ENCODE measurements around the gene TTLL5.

The TTLL5 gene

GRCh38 chr14:75986439-75986765 lies 325.4 kb downstream of the TTLL5 start:
- peak; percentile 31 for DNase-seq (ENCODE audit: low read depth)

GRCh38 chr14:75987201-75987970 lies 326.3 kb downstream of the TTLL5 start:
- DNase-seq (ENCODE audit: low read depth), result no peak

- DNase-seq (ENCODE audit: low read depth), result peak; percentile 23
Measured at GRCh38 chr14:75989134-75989533, 328.1 kb downstream of the TTLL5 start.

- DNase-seq (ENCODE audit: low read depth), result no peak
Measured at GRCh38 chr14:75990297-75990696, 329.3 kb downstream of the TTLL5 start.

- DNase-seq (ENCODE audit: low read depth), result peak; percentile 79
Measured at GRCh38 chr14:75991753-75992152, 330.7 kb downstream of the TTLL5 start.

GRCh38 chr14:75993567-75994041 lies 332.6 kb downstream of the TTLL5 start:
- DNase-seq (ENCODE audit: low read depth), result peak; percentile 29

GRCh38 chr14:75995372-75996041 lies 334.5 kb downstream of the TTLL5 start:
- peak; percentile 94 for DNase-seq (ENCODE audit: low read depth)

GRCh38 chr14:75996488-75996887 lies 335.4 kb downstream of the TTLL5 start:
- DNase-seq (ENCODE audit: low read depth), result no peak

GRCh38 chr14:75999511-76000190 lies 338.6 kb downstream of the TTLL5 start:
- DNase-seq (ENCODE audit: low read depth), result no peak

- DNase-seq (ENCODE audit: low read depth), result no peak
Measured at GRCh38 chr14:76002383-76002782, 341.3 kb downstream of the TTLL5 start.

Data from EH (cell line).